Measurements from ENCODE around the gene INPP5A.

Gene INPP5A

GRCh38 chr10:132494866-132495630 lies 42.5 kb upstream of the INPP5A start:
- ATAC-seq, result no peak
- TF ChIP-seq PPARA (CRISPR knock-in tag; IDR thresholded peaks at IDR 0.05; ENCODE audit: borderline replicate concordance) (no peak), TOX (CRISPR knock-in tag; IDR thresholded peaks at IDR 0.05; ENCODE audit: borderline replicate concordance) (no peak), ESRRG (CRISPR knock-in tag; IDR thresholded peaks at IDR 0.05) (no peak), ARNTL (CRISPR knock-in tag; IDR thresholded peaks at IDR 0.05; ENCODE audit: borderline replicate concordance, low read depth) (no peak), ZNF70 (CRISPR knock-in tag; IDR thresholded peaks at IDR 0.05) (no peak), SNAI2 (CRISPR knock-in tag; IDR thresholded peaks at IDR 0.05) (no peak), CSDC2 (CRISPR knock-in tag; IDR thresholded peaks at IDR 0.05) (no peak), GLIS3 (CRISPR knock-in tag; IDR thresholded peaks at IDR 0.05) (no peak), ISL1 (CRISPR knock-in tag; IDR thresholded peaks at IDR 0.05) (no peak), BACH2 (CRISPR knock-in tag; IDR thresholded peaks at IDR 0.05; ENCODE audit: borderline replicate concordance) (no peak), TCF4 (CRISPR knock-in tag; IDR thresholded peaks at IDR 0.05; ENCODE audit: borderline replicate concordance) (no peak), ZNF565 (CRISPR knock-in tag; conservative IDR thresholded peaks at IDR 0.05; ENCODE audit: low read depth) (no peak), ZC3H10 (CRISPR knock-in tag; IDR thresholded peaks at IDR 0.05) (no peak), ZFP30 (CRISPR knock-in tag; IDR thresholded peaks at IDR 0.05) (no peak), OSR1 (CRISPR knock-in tag; IDR thresholded peaks at IDR 0.05) (no peak), ZNF8 (CRISPR knock-in tag; IDR thresholded peaks at IDR 0.05) (no peak)
- TF ChIP-seq, protein P1, sequence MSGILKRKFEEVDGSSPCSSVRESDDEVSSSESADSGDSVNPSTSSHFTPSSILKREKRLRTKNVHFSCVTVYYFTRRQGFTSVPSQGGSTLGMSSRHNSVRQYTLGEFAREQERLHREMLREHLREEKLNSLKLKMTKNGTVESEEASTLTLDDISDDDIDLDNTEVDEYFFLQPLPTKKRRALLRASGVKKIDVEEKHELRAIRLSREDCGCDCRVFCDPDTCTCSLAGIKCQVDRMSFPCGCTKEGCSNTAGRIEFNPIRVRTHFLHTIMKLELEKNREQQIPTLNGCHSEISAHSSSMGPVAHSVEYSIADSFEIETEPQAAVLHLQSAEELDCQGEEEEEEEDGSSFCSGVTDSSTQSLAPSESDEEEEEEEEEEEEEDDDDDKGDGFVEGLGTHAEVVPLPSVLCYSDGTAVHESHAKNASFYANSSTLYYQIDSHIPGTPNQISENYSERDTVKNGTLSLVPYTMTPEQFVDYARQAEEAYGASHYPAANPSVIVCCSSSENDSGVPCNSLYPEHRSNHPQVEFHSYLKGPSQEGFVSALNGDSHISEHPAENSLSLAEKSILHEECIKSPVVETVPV (CRISPR knock-in tag; IDR thresholded peaks at IDR 0.05), result no peak
- TF ChIP-seq, protein P2, sequence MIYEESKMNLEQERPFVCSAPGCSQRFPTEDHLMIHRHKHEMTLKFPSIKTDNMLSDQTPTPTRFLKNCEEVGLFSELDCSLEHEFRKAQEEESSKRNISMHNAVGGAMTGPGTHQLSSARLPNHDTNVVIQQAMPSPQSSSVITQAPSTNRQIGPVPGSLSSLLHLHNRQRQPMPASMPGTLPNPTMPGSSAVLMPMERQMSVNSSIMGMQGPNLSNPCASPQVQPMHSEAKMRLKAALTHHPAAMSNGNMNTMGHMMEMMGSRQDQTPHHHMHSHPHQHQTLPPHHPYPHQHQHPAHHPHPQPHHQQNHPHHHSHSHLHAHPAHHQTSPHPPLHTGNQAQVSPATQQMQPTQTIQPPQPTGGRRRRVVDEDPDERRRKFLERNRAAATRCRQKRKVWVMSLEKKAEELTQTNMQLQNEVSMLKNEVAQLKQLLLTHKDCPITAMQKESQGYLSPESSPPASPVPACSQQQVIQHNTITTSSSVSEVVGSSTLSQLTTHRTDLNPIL (CRISPR knock-in tag; IDR thresholded peaks at IDR 0.05; ENCODE audit: low read depth), result no peak
- TF ChIP-seq, protein P3, sequence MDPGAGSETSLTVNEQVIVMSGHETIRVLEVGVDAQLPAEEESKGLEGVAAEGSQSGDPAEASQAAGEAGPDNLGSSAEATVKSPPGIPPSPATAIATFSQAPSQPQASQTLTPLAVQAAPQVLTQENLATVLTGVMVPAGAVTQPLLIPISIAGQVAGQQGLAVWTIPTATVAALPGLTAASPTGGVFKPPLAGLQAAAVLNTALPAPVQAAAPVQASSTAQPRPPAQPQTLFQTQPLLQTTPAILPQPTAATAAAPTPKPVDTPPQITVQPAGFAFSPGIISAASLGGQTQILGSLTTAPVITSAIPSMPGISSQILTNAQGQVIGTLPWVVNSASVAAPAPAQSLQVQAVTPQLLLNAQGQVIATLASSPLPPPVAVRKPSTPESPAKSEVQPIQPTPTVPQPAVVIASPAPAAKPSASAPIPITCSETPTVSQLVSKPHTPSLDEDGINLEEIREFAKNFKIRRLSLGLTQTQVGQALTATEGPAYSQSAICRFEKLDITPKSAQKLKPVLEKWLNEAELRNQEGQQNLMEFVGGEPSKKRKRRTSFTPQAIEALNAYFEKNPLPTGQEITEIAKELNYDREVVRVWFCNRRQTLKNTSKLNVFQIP (CRISPR knock-in tag; IDR thresholded peaks at IDR 0.05; ENCODE audit: borderline replicate concordance, low read depth), result no peak

- TF ChIP-seq BACH2 (CRISPR knock-in tag; IDR thresholded peaks at IDR 0.05; ENCODE audit: borderline replicate concordance), result no peak
- no peak for TF ChIP-seq ZNF8 (CRISPR knock-in tag; IDR thresholded peaks at IDR 0.05)
- TF ChIP-seq CSDC2 (CRISPR knock-in tag; IDR thresholded peaks at IDR 0.05), result no peak
- no peak for TF ChIP-seq ZNF565 (CRISPR knock-in tag; conservative IDR thresholded peaks at IDR 0.05; ENCODE audit: low read depth)
- TF ChIP-seq ZFP3 (CRISPR knock-in tag; IDR thresholded peaks at IDR 0.05), result no peak
- no peak for TF ChIP-seq PPARA (CRISPR knock-in tag; IDR thresholded peaks at IDR 0.05; ENCODE audit: borderline replicate concordance)
- TF ChIP-seq, protein P3 (CRISPR knock-in tag; IDR thresholded peaks at IDR 0.05; ENCODE audit: borderline replicate concordance, low read depth), result no peak
- ATAC-seq, result no peak
Observed at GRCh38 chr10:132496360-132497062, 41.1 kb upstream of the INPP5A start.

DNA sequence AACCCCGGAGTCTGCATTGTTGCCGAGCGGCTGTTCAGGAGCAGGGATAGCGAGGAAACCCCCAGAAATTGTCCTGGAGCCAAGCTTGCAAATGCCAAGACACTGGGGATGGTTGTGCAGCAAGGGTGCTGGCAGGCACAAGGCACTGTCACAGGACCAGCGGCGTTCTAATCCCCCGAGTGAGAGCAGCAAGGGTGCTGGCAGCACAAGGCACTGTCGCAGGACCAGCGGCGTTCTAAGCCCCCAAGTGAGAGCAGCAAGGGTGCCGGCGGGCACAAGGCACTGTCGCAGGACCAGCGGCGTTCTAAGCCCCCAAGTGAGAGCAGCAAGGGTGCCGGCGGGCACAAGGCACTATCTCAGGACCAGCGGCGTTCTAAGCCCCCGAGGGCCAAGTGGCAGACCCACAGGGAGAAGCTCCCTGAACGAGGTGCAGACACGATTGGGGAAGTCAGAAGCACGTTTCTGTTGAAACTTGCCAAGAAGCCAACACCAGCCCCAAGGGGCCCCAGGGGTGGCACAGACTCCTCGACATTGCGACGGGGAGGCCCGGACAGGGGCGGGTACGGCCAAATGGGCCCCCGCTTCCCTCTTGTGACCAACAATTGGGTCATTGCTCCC lies 40.4 kb upstream of the INPP5A start:
- no peak for TF ChIP-seq ISL1 (CRISPR knock-in tag; IDR thresholded peaks at IDR 0.05)
- TF ChIP-seq, protein P4, sequence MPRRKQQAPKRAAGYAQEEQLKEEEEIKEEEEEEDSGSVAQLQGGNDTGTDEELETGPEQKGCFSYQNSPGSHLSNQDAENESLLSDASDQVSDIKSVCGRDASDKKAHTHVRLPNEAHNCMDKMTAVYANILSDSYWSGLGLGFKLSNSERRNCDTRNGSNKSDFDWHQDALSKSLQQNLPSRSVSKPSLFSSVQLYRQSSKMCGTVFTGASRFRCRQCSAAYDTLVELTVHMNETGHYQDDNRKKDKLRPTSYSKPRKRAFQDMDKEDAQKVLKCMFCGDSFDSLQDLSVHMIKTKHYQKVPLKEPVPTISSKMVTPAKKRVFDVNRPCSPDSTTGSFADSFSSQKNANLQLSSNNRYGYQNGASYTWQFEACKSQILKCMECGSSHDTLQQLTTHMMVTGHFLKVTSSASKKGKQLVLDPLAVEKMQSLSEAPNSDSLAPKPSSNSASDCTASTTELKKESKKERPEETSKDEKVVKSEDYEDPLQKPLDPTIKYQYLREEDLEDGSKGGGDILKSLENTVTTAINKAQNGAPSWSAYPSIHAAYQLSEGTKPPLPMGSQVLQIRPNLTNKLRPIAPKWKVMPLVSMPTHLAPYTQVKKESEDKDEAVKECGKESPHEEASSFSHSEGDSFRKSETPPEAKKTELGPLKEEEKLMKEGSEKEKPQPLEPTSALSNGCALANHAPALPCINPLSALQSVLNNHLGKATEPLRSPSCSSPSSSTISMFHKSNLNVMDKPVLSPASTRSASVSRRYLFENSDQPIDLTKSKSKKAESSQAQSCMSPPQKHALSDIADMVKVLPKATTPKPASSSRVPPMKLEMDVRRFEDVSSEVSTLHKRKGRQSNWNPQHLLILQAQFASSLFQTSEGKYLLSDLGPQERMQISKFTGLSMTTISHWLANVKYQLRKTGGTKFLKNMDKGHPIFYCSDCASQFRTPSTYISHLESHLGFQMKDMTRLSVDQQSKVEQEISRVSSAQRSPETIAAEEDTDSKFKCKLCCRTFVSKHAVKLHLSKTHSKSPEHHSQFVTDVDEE (CRISPR knock-in tag; IDR thresholded peaks at IDR 0.05), result no peak
- TF ChIP-seq ARNTL (CRISPR knock-in tag; IDR thresholded peaks at IDR 0.05; ENCODE audit: borderline replicate concordance, low read depth), result no peak
- TF ChIP-seq OSR1 (CRISPR knock-in tag; IDR thresholded peaks at IDR 0.05), result no peak
- no peak for TF ChIP-seq TCF4 (CRISPR knock-in tag; IDR thresholded peaks at IDR 0.05; ENCODE audit: borderline replicate concordance)
- TF ChIP-seq ZFP30 (CRISPR knock-in tag; IDR thresholded peaks at IDR 0.05), result no peak
- TF ChIP-seq, protein P2 (CRISPR knock-in tag; IDR thresholded peaks at IDR 0.05; ENCODE audit: low read depth), result no peak
- TF ChIP-seq GLIS3 (CRISPR knock-in tag; IDR thresholded peaks at IDR 0.05), result no peak
- ATAC-seq, result no peak

All from SK-N-SH treated with all-trans-retinoic acid at 6 μM for 48 hours (cell line).